ENCODE data around the gene AUTS2.

AUTS2 gene

GRCh38 chr7:69747144-69747543 lies 148.9 kb downstream of the AUTS2 start:
- H3K4me3 Mint-ChIP-seq, result no peak overlapping the region
- no peak for DNase-seq
- no peaks in the 10 kb centered on the region for H3K27me3 Mint-ChIP-seq (ENCODE audit: low read depth, poor library complexity)

DNA sequence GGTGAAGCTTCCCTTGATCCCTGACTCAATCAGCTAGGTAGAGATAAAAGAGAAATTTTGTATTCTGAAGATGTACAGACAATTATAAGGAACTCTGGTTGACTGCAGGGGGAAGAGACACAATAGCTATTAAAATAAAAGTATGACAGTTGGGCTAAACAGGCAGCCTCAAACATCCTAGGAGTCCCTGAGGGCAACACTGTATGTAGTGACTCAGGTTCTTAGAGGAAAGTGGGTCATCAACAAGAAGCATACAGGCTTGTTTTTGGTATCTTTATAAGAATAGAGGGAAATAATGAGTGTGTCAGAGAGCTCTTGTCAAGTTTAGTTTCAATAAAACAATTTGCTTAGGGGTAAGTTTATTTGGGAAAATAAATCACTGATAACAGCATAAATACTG lies 150.3 kb downstream of the AUTS2 start:
- Mint-ChIP-seq H3K36me3 (ENCODE audit: low read depth) (peaks cover 8% of the 10 kb centered on the region), H3K27ac (no peak overlapping the region), H3K27me3 (ENCODE audit: low read depth, poor library complexity) (no peaks in the 10 kb centered on the region), H3K4me3 (no peak overlapping the region), H3K9me3 (no peaks in the 10 kb centered on the region), H3K4me1 (peaks cover 19% of the 10 kb centered on the region)
- TF ChIP-seq, protein P1, sequence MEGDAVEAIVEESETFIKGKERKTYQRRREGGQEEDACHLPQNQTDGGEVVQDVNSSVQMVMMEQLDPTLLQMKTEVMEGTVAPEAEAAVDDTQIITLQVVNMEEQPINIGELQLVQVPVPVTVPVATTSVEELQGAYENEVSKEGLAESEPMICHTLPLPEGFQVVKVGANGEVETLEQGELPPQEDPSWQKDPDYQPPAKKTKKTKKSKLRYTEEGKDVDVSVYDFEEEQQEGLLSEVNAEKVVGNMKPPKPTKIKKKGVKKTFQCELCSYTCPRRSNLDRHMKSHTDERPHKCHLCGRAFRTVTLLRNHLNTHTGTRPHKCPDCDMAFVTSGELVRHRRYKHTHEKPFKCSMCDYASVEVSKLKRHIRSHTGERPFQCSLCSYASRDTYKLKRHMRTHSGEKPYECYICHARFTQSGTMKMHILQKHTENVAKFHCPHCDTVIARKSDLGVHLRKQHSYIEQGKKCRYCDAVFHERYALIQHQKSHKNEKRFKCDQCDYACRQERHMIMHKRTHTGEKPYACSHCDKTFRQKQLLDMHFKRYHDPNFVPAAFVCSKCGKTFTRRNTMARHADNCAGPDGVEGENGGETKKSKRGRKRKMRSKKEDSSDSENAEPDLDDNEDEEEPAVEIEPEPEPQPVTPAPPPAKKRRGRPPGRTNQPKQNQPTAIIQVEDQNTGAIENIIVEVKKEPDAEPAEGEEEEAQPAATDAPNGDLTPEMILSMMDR (IDR thresholded peaks at IDR 0.05), result no peak
- DNase-seq, result no peak

More at GRCh38 chr7:69747144-69747543, 148.9 kb downstream of the AUTS2 start:
- Mint-ChIP-seq H3K27ac (no peak overlapping the region), H3K4me1 (peaks cover 15% of the 10 kb centered on the region), H3K9me3 (no peaks in the 10 kb centered on the region), H3K36me3 (ENCODE audit: low read depth) (peaks cover 8% of the 10 kb centered on the region)
- TF ChIP-seq, protein P1 (IDR thresholded peaks at IDR 0.05), result no peak

- DNase-seq, result no peak
- H3K36me3 Mint-ChIP-seq (ENCODE audit: low read depth), result peaks cover 8% of the 10 kb centered on the region
- H3K4me3 Mint-ChIP-seq, result no peak overlapping the region
- H3K27ac Mint-ChIP-seq, result no peak overlapping the region
- no peaks in the 10 kb centered on the region for H3K27me3 Mint-ChIP-seq (ENCODE audit: low read depth, poor library complexity)
- TF ChIP-seq, protein P1 (IDR thresholded peaks at IDR 0.05), result no peak
- H3K9me3 Mint-ChIP-seq, result no peaks in the 10 kb centered on the region
- H3K4me1 Mint-ChIP-seq, result peaks cover 25% of the 10 kb centered on the region
These were observed 151.2 kb downstream of the AUTS2 start for GRCh38 chr7:69749372-69749979.

- Mint-ChIP-seq H3K27me3 (ENCODE audit: low read depth, poor library complexity) (no peaks in the 10 kb centered on the region), H3K4me3 (no peak overlapping the region), H3K27ac (no peak overlapping the region), H3K36me3 (ENCODE audit: low read depth) (peaks cover 8% of the 10 kb centered on the region), H3K4me1 (peaks cover 24% of the 10 kb centered on the region), H3K9me3 (no peaks in the 10 kb centered on the region)
- DNase-seq, result no peak
- TF ChIP-seq, protein P1 (IDR thresholded peaks at IDR 0.05), result no peak
These were observed 151.7 kb downstream of the AUTS2 start for GRCh38 chr7:69749994-69750393.

- TF ChIP-seq, protein P1 (IDR thresholded peaks at IDR 0.05), result no peak
- no peak overlapping the region for H3K4me3 Mint-ChIP-seq
- peaks cover 8% of the 10 kb centered on the region for H3K36me3 Mint-ChIP-seq (ENCODE audit: low read depth)
- H3K27me3 Mint-ChIP-seq (ENCODE audit: low read depth, poor library complexity), result no peaks in the 10 kb centered on the region
- no peaks in the 10 kb centered on the region for H3K9me3 Mint-ChIP-seq
- peaks cover 25% of the 10 kb centered on the region for H3K4me1 Mint-ChIP-seq
- no peak overlapping the region for H3K27ac Mint-ChIP-seq
- no peak for DNase-seq
These were observed 152.8 kb downstream of the AUTS2 start for GRCh38 chr7:69751026-69751425.

- Mint-ChIP-seq H3K27me3 (ENCODE audit: low read depth, poor library complexity) (no peaks in the 10 kb centered on the region), H3K9me3 (no peaks in the 10 kb centered on the region), H3K4me3 (no peak overlapping the region), H3K36me3 (ENCODE audit: low read depth) (no peaks in the 10 kb centered on the region), H3K27ac (no peak overlapping the region), H3K4me1 (peaks cover 48% of the 10 kb centered on the region)
- no peak for DNase-seq
- TF ChIP-seq, protein P1 (IDR thresholded peaks at IDR 0.05), result no peak
These were observed 155.7 kb downstream of the AUTS2 start for GRCh38 chr7:69753981-69754380.
